Measurements from ENCODE around the gene MTHFD2. TPM values are rescaled to one million over a fixed set of nuclear protein-coding genes. Genes with fewer than 3 reads are reported as not detected.
A peak's percentile ranks its signal among the peaks of the same experiment; 100 is the strongest.
"Not testable (repeated sequence)": the region's sequence is repeated elsewhere in the genome, so short reads cannot be mapped to it uniquely, and the experiment has no call there.

MTHFD2 gene
- polyA plus RNA-seq, 3 donors, result 24.1 to 39.4 (median 38.5) TPM

- no peaks in the 10 kb centered on the region for H3K27me3 ChIP-seq (ENCODE audit: control insufficient read depth in 2 of 2, insufficient read depth in 2 of 2, low read length in 2 of 2)
- no peak for DNase-seq
- H3K4me3 ChIP-seq (replicated peaks in 1 of 3; ENCODE audit: low read depth in 2 of 3, low read length in 3 of 3), result no peak overlapping the region
- no peaks in the 10 kb centered on the region for H3K9me3 ChIP-seq (replicated peaks in 1 of 2; ENCODE audit: control insufficient read depth in 1 of 2, insufficient read depth in 1 of 2, low read length in 2 of 2)
- peak overlapping the region in 1 of 7 donors; percentile 62 for H3K27ac Mint-ChIP-seq
- intact Hi-C loops (cut with micrococcal nuclease), result no loop called here
- peaks cover 9 to 10% of the 10 kb centered on the region in 2 donors for H3K4me1 ChIP-seq (ENCODE audit: control insufficient read depth in 1 of 2, insufficient read depth in 2 of 2, low read length in 2 of 2)
- no peaks in the 10 kb centered on the region for H3K36me3 ChIP-seq (replicated peaks in 1 of 2; ENCODE audit: control insufficient read depth in 1 of 2, insufficient read depth in 2 of 2, low read length in 2 of 2)
- TF ChIP-seq CTCF (IDR thresholded peaks at IDR 0.05), result no peak
- H3K4me3 Mint-ChIP-seq, result no peak overlapping the region
- H3K4me2 ChIP-seq (replicated peaks; ENCODE audit: extremely low read depth, low read length, poor library complexity, severe bottlenecking), result no peak overlapping the region
- H2AFZ ChIP-seq (ENCODE audit: insufficient read depth, low read depth, low read length, poor library complexity, severe bottlenecking), result no peak overlapping the region
- no peak overlapping the region for H3K27ac ChIP-seq (ENCODE audit: low read depth in 1 of 2, low read length in 2 of 2)
- H3K36me3 Mint-ChIP-seq, result peaks cover 0 to 3% of the 10 kb centered on the region in 2 donors
- WGBS (ENCODE audit: insufficient coverage), result 97% methylated on average over 5 of the region's 5 CpGs
- no peaks in the 10 kb centered on the region for H4K20me1 ChIP-seq (ENCODE audit: insufficient read depth, low read length)
- peaks cover 19% of the 10 kb centered on the region for H3K4me1 Mint-ChIP-seq
- H3K27me3 Mint-ChIP-seq (ENCODE audit: low read depth in 3 of 3), result peaks cover 0 to 3% (median 3%) of the 10 kb centered on the region in 3 donors
- H3K9ac ChIP-seq (ENCODE audit: insufficient read depth, low read length, poor library complexity, severe bottlenecking), result no peak overlapping the region
- peaks cover 0 to 2% (median 0%) of the 10 kb centered on the region in 7 donors for H3K9me3 Mint-ChIP-seq
- no peaks in the 10 kb centered on the region for H3K79me2 ChIP-seq (ENCODE audit: insufficient read depth, low read length)
Observed at GRCh38 chr2:74227646-74228045, 29.2 kb downstream of the MTHFD2 start.

GRCh38 chr2:74228772-74229171 is 30.4 kb downstream of the MTHFD2 start:
- Histone ChIP-seq H4K20me1 (ENCODE audit: insufficient read depth, low read length) (no peaks in the 10 kb centered on the region), H3K36me3 (replicated peaks in 1 of 2; ENCODE audit: control insufficient read depth in 1 of 2, insufficient read depth in 2 of 2, low read length in 2 of 2) (no peaks in the 10 kb centered on the region), H2AFZ (ENCODE audit: insufficient read depth, low read depth, low read length, poor library complexity, severe bottlenecking) (no peak overlapping the region), H3K9ac (ENCODE audit: insufficient read depth, low read length, poor library complexity, severe bottlenecking) (no peak overlapping the region), H3K27ac (ENCODE audit: low read depth in 1 of 2, low read length in 2 of 2) (no peak overlapping the region), H3K4me3 (replicated peaks in 1 of 3; ENCODE audit: low read depth in 2 of 3, low read length in 3 of 3) (no peak overlapping the region), H3K27me3 (ENCODE audit: control insufficient read depth in 2 of 2, insufficient read depth in 2 of 2, low read length in 2 of 2) (no peaks in the 10 kb centered on the region), H3K9me3 (replicated peaks in 1 of 2; ENCODE audit: control insufficient read depth in 1 of 2, insufficient read depth in 1 of 2, low read length in 2 of 2) (no peaks in the 10 kb centered on the region), H3K79me2 (ENCODE audit: insufficient read depth, low read length) (no peaks in the 10 kb centered on the region), H3K4me2 (replicated peaks; ENCODE audit: extremely low read depth, low read length, poor library complexity, severe bottlenecking) (no peak overlapping the region), H3K4me1 (ENCODE audit: control insufficient read depth in 1 of 2, insufficient read depth in 2 of 2, low read length in 2 of 2) (peaks cover 5 to 6% of the 10 kb centered on the region in 2 donors)
- Mint-ChIP-seq H3K27me3 (ENCODE audit: low read depth in 3 of 3) (peaks cover 0 to 3% (median 3%) of the 10 kb centered on the region in 3 donors), H3K4me1 (peaks cover 9% of the 10 kb centered on the region), H3K36me3 (peaks cover 0 to 3% of the 10 kb centered on the region in 2 donors), H3K9me3 (peaks cover 0 to 2% (median 0%) of the 10 kb centered on the region in 7 donors), H3K4me3 (no peak overlapping the region), H3K27ac (no peak overlapping the region)
- WGBS (ENCODE audit: insufficient coverage), result 80% methylated on average over 2 of the region's 4 CpGs
- intact Hi-C loops (cut with micrococcal nuclease), result no loop called here
- no peak for DNase-seq
- TF ChIP-seq CTCF (IDR thresholded peaks at IDR 0.05), result no peak

- intact Hi-C loops (cut with micrococcal nuclease); H3K27ac Mint-ChIP-seq; H3K27me3 Mint-ChIP-seq (ENCODE audit: low read depth in 3 of 3); H4K20me1 ChIP-seq (ENCODE audit: insufficient read depth, low read length); H2AFZ ChIP-seq (ENCODE audit: insufficient read depth, low read depth, low read length, poor library complexity, severe bottlenecking); H3K9me3 Mint-ChIP-seq; H3K4me2 ChIP-seq (replicated peaks; ENCODE audit: extremely low read depth, low read length, poor library complexity, severe bottlenecking); H3K4me1 ChIP-seq (ENCODE audit: control insufficient read depth in 1 of 2, insufficient read depth in 2 of 2, low read length in 2 of 2); H3K27me3 ChIP-seq (ENCODE audit: control insufficient read depth in 2 of 2, insufficient read depth in 2 of 2, low read length in 2 of 2); H3K4me3 Mint-ChIP-seq; H3K36me3 Mint-ChIP-seq; H3K9ac ChIP-seq (ENCODE audit: insufficient read depth, low read length, poor library complexity, severe bottlenecking); DNase-seq; H3K4me3 ChIP-seq (replicated peaks in 1 of 3; ENCODE audit: low read depth in 2 of 3, low read length in 3 of 3); H3K9me3 ChIP-seq (replicated peaks in 1 of 2; ENCODE audit: control insufficient read depth in 1 of 2, insufficient read depth in 1 of 2, low read length in 2 of 2); H3K27ac ChIP-seq (ENCODE audit: low read depth in 1 of 2, low read length in 2 of 2); H3K36me3 ChIP-seq (replicated peaks in 1 of 2; ENCODE audit: control insufficient read depth in 1 of 2, insufficient read depth in 2 of 2, low read length in 2 of 2); H3K4me1 Mint-ChIP-seq; H3K79me2 ChIP-seq (ENCODE audit: insufficient read depth, low read length): not testable (repeated sequence)
- 96% methylated on average over 5 of the region's 5 CpGs for WGBS (ENCODE audit: insufficient coverage)
Observed at GRCh38 chr2:74229865-74230264, 31.4 kb downstream of the MTHFD2 start.
